Type B pancreatic cell (in vitro differentiated cells): ENCODE data around the gene RGS8. TPM values are rescaled to one million over a fixed set of nuclear protein-coding genes. Genes with fewer than 3 reads are reported as not detected.

Experiments
- DNase-seq: peaks from one replicate; pipeline ENCODE4 v3.0.0; 2021; ENCODE audit warnings: mixed read lengths; ENCODE audit not compliant: unreplicated experiment; ENCODE audit errors: extremely low spot score
- H3K27ac Mint-ChIP-seq: 2 replicates; pipeline ENCODE4 v1.8.0; 2021; ENCODE audit warnings: mild to moderate bottlenecking, mixed read lengths
- H3K27me3 Mint-ChIP-seq: 2 replicates; pipeline ENCODE4 v1.8.0; 2021; ENCODE audit warnings: mixed read lengths
- H3K36me3 Mint-ChIP-seq: 2 replicates; pipeline ENCODE4 v1.8.0; 2021; ENCODE audit warnings: mixed read lengths
- H3K4me1 Mint-ChIP-seq: one replicate; pipeline ENCODE4 v1.8.0; 2021; ENCODE audit warnings: mixed read lengths; ENCODE audit not compliant: unreplicated experiment
- H3K4me3 Mint-ChIP-seq: 2 replicates; pipeline ENCODE4 v1.8.0; 2021; ENCODE audit warnings: mild to moderate bottlenecking, mixed read lengths
- H3K9me3 Mint-ChIP-seq: 2 replicates; pipeline ENCODE4 v1.8.0; 2021; ENCODE audit warnings: mixed read lengths
- total RNA-seq: library from RNA; stranded (reverse); gene quantifications from 2 replicates; pipeline ENCODE4 v1.2.1, GENCODE V29; 2021; ENCODE audit warnings: low replicate concordance
- TF ChIP-seq, protein P1 (sequence below): fragments of 200-600 bp; sonication (generic); conservative IDR thresholded peaks from 2 replicates; pipeline ENCODE4 v1.5.0; 2021; ENCODE audit warnings: antibody characterized with exemption, mild to moderate bottlenecking

Gene RGS8
- total RNA-seq, 1 donor from 2014 or later = 1.1 TPM

DNA sequence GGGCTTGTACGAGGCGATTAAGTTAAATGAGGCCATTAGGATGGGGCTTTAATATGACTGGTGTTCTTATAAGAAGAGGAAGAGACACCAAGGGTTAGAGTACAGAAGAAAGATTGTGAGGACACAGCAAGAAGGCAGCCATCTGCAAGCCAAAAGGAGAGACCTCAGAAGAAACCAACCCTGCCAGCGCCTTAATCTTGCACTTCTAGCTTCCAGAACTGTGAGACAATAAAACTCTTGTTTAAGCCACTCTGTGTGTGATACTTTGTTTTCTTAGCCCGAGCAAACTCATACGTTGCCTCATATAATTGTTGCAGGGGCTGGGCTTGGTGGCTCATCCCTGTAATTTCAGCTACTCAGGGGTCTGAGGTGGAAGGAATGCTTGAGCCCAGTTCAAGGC lies 46.6 kb downstream of the RGS8 start:
- peaks cover 20% of the 10 kb centered on the region for H3K4me1 Mint-ChIP-seq
- no peaks in the 10 kb centered on the region for H3K27me3 Mint-ChIP-seq
- TF ChIP-seq, protein P1, sequence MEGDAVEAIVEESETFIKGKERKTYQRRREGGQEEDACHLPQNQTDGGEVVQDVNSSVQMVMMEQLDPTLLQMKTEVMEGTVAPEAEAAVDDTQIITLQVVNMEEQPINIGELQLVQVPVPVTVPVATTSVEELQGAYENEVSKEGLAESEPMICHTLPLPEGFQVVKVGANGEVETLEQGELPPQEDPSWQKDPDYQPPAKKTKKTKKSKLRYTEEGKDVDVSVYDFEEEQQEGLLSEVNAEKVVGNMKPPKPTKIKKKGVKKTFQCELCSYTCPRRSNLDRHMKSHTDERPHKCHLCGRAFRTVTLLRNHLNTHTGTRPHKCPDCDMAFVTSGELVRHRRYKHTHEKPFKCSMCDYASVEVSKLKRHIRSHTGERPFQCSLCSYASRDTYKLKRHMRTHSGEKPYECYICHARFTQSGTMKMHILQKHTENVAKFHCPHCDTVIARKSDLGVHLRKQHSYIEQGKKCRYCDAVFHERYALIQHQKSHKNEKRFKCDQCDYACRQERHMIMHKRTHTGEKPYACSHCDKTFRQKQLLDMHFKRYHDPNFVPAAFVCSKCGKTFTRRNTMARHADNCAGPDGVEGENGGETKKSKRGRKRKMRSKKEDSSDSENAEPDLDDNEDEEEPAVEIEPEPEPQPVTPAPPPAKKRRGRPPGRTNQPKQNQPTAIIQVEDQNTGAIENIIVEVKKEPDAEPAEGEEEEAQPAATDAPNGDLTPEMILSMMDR = no peak
- no peak for DNase-seq
- H3K36me3 Mint-ChIP-seq = no peaks in the 10 kb centered on the region
- no peak overlapping the region for H3K4me3 Mint-ChIP-seq
- no peaks in the 10 kb centered on the region for H3K9me3 Mint-ChIP-seq
- H3K27ac Mint-ChIP-seq = no peak overlapping the region

DNA sequence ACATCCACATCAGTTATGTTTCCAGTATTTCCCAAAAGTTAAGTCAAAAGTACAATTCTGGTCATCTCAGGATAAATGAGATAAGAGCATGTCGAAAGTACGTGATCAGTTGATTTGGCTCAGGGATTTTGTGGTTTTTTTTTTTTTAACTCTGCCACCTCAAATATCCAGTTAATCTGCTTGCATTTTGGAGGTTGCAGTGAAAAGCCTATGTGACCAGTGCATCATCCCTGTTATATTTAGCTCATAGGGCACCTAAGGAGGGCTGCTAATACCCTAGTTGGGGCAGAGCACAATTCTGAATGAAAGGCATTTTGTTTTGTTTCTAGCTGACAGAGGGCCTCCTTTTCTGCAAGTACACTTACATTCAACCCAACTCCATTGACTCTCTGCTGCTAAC lies 48.5 kb downstream of the RGS8 start:
- Mint-ChIP-seq H3K4me3 (no peak overlapping the region), H3K4me1 (peaks cover 33% of the 10 kb centered on the region)
- no peak for DNase-seq

More for the DNA sequence above, 48.5 kb downstream of the RGS8 start:
- no peak overlapping the region for H3K27ac Mint-ChIP-seq
- TF ChIP-seq, protein P1 = no peak
- no peaks in the 10 kb centered on the region for H3K36me3 Mint-ChIP-seq
- H3K9me3 Mint-ChIP-seq = no peaks in the 10 kb centered on the region
- no peaks in the 10 kb centered on the region for H3K27me3 Mint-ChIP-seq

Other genes starting within 250 kb of the RGS8 start
- gene RGSL1, start 234.4 kb downstream of the RGS8 start, total RNA-seq = not detected in 2 replicates
- gene RNASEL, start 95.3 kb downstream of the RGS8 start, total RNA-seq = 4.2 and 5.0 TPM in 2 replicates
- gene RGS16, start 80.2 kb downstream of the RGS8 start, total RNA-seq = 9.7 and 14.6 TPM in 2 replicates
- gene NPL, start 105.2 kb upstream of the RGS8 start, total RNA-seq = 3.2 and 4.6 TPM in 2 replicates
- 186 and 261 TPM in 2 replicates for gene DHX9, start 154.8 kb upstream of the RGS8 start, total RNA-seq